ENCODE data around the gene PDE7B.
"Not testable (repeated sequence)": the region's sequence is repeated elsewhere in the genome, so short reads cannot be mapped to it uniquely, and the experiment has no call there.

The PDE7B gene

DNA sequence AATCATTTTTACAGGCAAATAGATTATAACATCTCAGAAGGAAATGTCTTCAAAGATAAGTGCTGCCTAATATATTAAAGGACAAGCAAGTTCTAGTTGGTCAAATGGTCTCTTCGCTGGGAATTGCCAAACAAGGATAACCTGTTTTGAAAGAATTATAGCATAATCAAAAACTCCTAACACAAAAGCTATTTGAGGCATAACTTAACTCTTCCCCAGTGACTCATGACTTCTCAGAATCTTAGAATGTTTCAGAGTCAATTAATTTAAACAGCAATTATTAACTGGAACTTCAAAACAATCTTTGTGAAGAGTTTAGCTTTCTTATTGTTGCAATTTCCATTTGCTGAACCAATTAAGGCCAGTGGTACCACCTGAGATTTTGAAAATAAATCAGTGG is 272.0 kb downstream of the PDE7B start:
- Histone ChIP-seq H3K4me3 (ENCODE audit: extremely low read depth, insufficient read depth, low read length, poor library complexity, severe bottlenecking) (no peak overlapping the region), H3K27ac (ENCODE audit: low read depth, low read length, severe bottlenecking) (no peak overlapping the region), H3K36me3 (ENCODE audit: control insufficient read depth, insufficient read depth, low read length) (no peaks in the 10 kb centered on the region), H3K4me1 (ENCODE audit: control insufficient read depth, insufficient read depth, low read length, poor library complexity, severe bottlenecking) (no peaks in the 10 kb centered on the region), H3K9me3 (ENCODE audit: control insufficient read depth, low read length) (no peaks in the 10 kb centered on the region)
- 100% methylated on average over 1 of the region's 1 CpG; no CpG with 5 or more reads in 1 of the 2 experiments for WGBS, 2 experiments (ENCODE audit: insufficient coverage in 2 of 2)

DNA sequence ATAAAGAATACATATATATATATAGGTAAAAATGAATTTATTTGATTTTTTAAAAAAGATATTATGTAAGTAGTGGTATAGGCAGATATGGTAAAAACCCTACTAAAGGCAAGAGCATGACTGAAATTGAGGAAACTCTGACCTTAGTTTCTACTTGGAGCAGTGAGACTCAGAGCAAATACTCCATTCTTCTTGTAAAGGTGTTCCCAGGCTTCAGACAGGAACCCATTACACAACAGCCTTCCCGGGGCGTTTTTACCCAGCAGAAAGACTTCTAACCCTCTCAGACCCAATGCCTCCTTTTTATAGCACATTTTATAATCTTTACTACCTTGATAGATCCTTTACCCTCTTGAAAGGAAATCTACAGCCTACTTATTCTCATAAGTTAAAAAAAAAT is 274.1 kb downstream of the PDE7B start:
- WGBS, 2 experiments (ENCODE audit: insufficient coverage in 2 of 2), result 100% methylated on average over 2 of the region's 2 CpGs; no CpG with 5 or more reads in 1 of the 2 experiments

DNA sequence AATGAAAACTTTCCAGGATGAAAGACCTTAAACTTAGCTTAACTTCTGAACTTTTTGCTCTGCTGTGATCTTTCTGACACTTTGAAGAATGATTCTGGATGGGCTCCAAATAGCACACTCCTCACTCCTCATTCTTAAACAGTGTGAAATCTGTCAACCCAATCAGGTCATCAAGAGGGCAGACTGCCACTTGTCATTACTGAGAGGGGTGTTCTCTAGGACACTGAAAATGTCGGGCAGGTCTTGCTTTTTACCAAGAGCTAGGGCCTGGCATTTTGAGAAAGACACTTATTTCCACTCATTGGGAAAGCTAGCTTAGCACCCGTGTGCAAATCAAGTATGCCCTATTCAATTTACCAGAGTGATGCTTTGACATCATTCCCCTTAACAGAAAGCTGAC is 276.4 kb downstream of the PDE7B start:
- Histone ChIP-seq H3K9me3 (ENCODE audit: control insufficient read depth, low read length) (no peaks in the 10 kb centered on the region), H3K36me3 (ENCODE audit: control insufficient read depth, insufficient read depth, low read length) (no peaks in the 10 kb centered on the region), H3K4me1 (ENCODE audit: control insufficient read depth, insufficient read depth, low read length, poor library complexity, severe bottlenecking) (no peaks in the 10 kb centered on the region), H3K27ac (ENCODE audit: low read depth, low read length, severe bottlenecking) (no peak overlapping the region), H3K4me3 (ENCODE audit: extremely low read depth, insufficient read depth, low read length, poor library complexity, severe bottlenecking) (no peak overlapping the region)
- WGBS, 2 experiments (ENCODE audit: insufficient coverage in 2 of 2), result 65 to 67% methylated on average over 2 of the region's 2 CpGs

More for the DNA sequence above, 274.1 kb downstream of the PDE7B start:
- Histone ChIP-seq H3K36me3 (ENCODE audit: control insufficient read depth, insufficient read depth, low read length) (no peaks in the 10 kb centered on the region), H3K9me3 (ENCODE audit: control insufficient read depth, low read length) (no peaks in the 10 kb centered on the region), H3K4me3 (ENCODE audit: extremely low read depth, insufficient read depth, low read length, poor library complexity, severe bottlenecking) (no peak overlapping the region), H3K27ac (ENCODE audit: low read depth, low read length, severe bottlenecking) (no peak overlapping the region), H3K4me1 (ENCODE audit: control insufficient read depth, insufficient read depth, low read length, poor library complexity, severe bottlenecking) (no peaks in the 10 kb centered on the region)

DNA sequence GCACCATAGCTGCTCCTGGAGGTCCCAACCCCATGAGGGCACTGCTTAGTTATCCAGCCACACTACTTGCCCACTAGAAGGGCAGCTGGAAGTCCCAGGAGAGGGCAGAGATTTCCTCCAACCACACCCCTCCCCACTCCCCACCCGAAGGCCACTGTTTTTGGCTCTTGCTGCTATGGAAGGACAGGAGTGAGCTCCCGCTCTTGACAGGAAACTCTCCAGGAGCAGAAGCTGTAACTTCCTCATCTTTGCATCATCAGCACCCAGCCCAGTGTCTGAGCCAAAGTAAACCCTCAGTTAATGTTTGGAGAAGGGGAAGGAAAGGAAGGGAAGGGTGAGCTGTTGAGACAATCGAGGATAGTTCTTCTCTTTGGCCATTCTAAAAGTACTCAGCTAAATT is 277.9 kb downstream of the PDE7B start:
- H3K36me3 ChIP-seq (ENCODE audit: control insufficient read depth, insufficient read depth, low read length), result no peaks in the 10 kb centered on the region
- no peak overlapping the region for H3K4me3 ChIP-seq (ENCODE audit: extremely low read depth, insufficient read depth, low read length, poor library complexity, severe bottlenecking)
- no peaks in the 10 kb centered on the region for H3K4me1 ChIP-seq (ENCODE audit: control insufficient read depth, insufficient read depth, low read length, poor library complexity, severe bottlenecking)
- H3K9me3 ChIP-seq (ENCODE audit: control insufficient read depth, low read length), result no peaks in the 10 kb centered on the region
- no CpG with 5 or more reads among the region's 3 CpGs for WGBS, 2 experiments (ENCODE audit: insufficient coverage in 2 of 2)
- H3K27ac ChIP-seq (ENCODE audit: low read depth, low read length, severe bottlenecking), result no peak overlapping the region

DNA sequence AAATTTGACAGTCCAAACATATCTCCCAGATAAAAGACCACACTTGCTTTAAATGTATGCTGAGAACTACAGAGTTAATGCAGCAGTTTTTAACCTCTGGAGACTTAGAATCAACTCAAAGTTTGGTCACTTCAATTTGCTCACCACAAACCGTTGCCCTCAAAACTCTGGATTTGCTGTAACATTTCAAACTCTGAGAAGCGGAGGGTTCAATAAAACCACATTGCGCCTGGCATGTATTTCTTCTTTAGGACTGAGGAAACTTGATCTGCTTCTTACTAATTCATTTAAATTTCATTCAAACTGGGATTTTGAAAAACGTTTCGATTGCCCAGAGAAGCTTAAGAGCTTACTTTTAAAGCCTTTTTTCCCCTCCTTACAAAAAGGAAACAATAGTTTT is 282.8 kb downstream of the PDE7B start:
- H3K4me3 ChIP-seq (ENCODE audit: extremely low read depth, insufficient read depth, low read length, poor library complexity, severe bottlenecking), result no peak overlapping the region
- H3K4me1 ChIP-seq (ENCODE audit: control insufficient read depth, insufficient read depth, low read length, poor library complexity, severe bottlenecking), result peaks cover 5% of the 10 kb centered on the region
- H3K9me3 ChIP-seq (ENCODE audit: control insufficient read depth, low read length), result no peaks in the 10 kb centered on the region
- no peak overlapping the region for H3K27ac ChIP-seq (ENCODE audit: low read depth, low read length, severe bottlenecking)
- H3K36me3 ChIP-seq (ENCODE audit: control insufficient read depth, insufficient read depth, low read length), result no peaks in the 10 kb centered on the region
- 95 to 98% methylated on average over 3 to 5 of the region's 5 CpGs for WGBS, 2 experiments (ENCODE audit: insufficient coverage in 2 of 2)

DNA sequence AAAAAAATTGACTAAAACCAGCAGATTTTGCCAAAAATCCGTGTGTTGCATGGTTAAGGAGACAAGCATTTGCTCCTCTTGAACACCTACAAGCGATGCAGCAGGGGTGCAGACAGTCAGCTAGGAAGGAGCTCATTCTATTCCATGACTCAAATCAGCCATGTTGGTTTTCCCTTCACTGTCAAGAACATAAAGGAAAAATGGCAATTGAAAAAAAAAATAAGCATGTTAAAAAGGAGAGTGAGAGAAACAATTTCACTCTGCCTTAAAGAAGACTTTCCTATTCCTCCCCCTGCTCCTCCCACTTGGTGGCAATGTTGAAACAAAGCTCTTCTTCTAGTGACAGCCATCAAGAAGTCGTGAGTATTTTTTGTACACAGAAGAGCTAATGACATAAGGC is 283.2 kb downstream of the PDE7B start:
- Histone ChIP-seq H3K36me3 (ENCODE audit: control insufficient read depth, insufficient read depth, low read length) (no peaks in the 10 kb centered on the region), H3K27ac (ENCODE audit: low read depth, low read length, severe bottlenecking) (no peak overlapping the region), H3K4me3 (ENCODE audit: extremely low read depth, insufficient read depth, low read length, poor library complexity, severe bottlenecking) (no peak overlapping the region), H3K9me3 (ENCODE audit: control insufficient read depth, low read length) (no peaks in the 10 kb centered on the region), H3K4me1 (ENCODE audit: control insufficient read depth, insufficient read depth, low read length, poor library complexity, severe bottlenecking) (peaks cover 5% of the 10 kb centered on the region)
- WGBS, 2 experiments (ENCODE audit: insufficient coverage in 2 of 2), result 82% methylated on average over 2 of the region's 3 CpGs; no CpG with 5 or more reads in 1 of the 2 experiments

DNA sequence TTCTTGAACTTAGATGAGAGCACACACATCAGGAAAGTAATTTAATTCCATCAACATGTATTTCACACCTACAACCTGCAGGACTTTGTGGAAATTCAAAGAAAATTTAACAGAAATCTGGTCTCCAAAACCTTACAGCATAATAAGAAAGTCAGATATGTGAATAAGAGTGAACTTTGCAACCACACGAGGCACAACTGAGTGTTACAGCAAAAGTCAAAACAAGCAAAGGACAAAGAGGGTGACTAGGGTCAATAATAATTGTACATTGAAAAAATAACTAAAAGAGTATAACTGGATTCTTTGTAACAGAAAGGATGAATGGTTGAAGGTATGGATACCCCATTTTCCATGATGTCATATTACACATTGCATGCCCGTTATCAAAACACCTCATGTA is 284.8 kb downstream of the PDE7B start:
- WGBS, 2 experiments (ENCODE audit: insufficient coverage in 2 of 2), result 60% methylated on average over 1 of the region's 2 CpGs; no CpG with 5 or more reads in 1 of the 2 experiments

DNA sequence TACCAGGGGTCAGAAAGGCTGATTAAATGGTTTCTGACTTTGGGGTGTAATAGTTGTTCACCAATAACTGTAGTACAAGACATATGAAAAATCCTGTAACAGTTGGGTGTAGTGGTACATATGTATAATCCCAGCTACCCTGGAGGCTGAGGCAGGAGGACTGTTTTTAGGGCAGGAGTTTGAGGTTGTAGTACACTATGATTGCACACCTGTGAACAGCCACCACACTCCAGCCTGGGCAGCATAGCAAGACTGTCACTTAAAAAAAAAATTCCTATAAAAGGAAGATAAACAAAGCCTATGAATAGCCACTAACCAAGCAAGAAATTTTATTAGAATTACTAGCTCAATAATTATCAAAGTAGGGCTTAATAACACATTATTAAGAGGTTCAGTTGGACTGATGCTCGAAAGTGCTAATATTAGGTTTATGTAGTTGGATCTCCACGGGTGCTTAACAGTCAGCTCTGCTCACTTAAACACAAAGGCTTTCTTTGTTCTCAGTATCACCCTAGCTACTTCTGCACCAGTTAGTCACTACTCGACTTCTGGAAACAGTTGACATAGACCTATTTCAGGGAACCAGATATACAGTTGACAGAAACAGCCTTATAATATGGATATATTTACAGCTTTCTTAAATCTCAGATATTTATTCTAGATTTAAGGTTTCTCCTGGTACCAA is 285.6 kb downstream of the PDE7B start:
- Histone ChIP-seq H3K4me3 (ENCODE audit: extremely low read depth, insufficient read depth, low read length, poor library complexity, severe bottlenecking) (no peak overlapping the region), H3K9me3 (ENCODE audit: control insufficient read depth, low read length) (no peaks in the 10 kb centered on the region), H3K27ac (ENCODE audit: low read depth, low read length, severe bottlenecking) (peak overlapping the region; percentile 29), H3K36me3 (ENCODE audit: control insufficient read depth, insufficient read depth, low read length) (no peaks in the 10 kb centered on the region), H3K4me1 (ENCODE audit: control insufficient read depth, insufficient read depth, low read length, poor library complexity, severe bottlenecking) (peaks cover 5% of the 10 kb centered on the region)
- 100% methylated on average over 1 of the region's 3 CpGs; no CpG with 5 or more reads in 1 of the 2 experiments for WGBS, 2 experiments (ENCODE audit: insufficient coverage in 2 of 2)

More for the DNA sequence above, 284.8 kb downstream of the PDE7B start:
- no peaks in the 10 kb centered on the region for H3K36me3 ChIP-seq (ENCODE audit: control insufficient read depth, insufficient read depth, low read length)
- H3K27ac ChIP-seq (ENCODE audit: low read depth, low read length, severe bottlenecking), result no peak overlapping the region
- no peak overlapping the region for H3K4me3 ChIP-seq (ENCODE audit: extremely low read depth, insufficient read depth, low read length, poor library complexity, severe bottlenecking)
- peaks cover 5% of the 10 kb centered on the region for H3K4me1 ChIP-seq (ENCODE audit: control insufficient read depth, insufficient read depth, low read length, poor library complexity, severe bottlenecking)
- H3K9me3 ChIP-seq (ENCODE audit: control insufficient read depth, low read length), result no peaks in the 10 kb centered on the region

DNA sequence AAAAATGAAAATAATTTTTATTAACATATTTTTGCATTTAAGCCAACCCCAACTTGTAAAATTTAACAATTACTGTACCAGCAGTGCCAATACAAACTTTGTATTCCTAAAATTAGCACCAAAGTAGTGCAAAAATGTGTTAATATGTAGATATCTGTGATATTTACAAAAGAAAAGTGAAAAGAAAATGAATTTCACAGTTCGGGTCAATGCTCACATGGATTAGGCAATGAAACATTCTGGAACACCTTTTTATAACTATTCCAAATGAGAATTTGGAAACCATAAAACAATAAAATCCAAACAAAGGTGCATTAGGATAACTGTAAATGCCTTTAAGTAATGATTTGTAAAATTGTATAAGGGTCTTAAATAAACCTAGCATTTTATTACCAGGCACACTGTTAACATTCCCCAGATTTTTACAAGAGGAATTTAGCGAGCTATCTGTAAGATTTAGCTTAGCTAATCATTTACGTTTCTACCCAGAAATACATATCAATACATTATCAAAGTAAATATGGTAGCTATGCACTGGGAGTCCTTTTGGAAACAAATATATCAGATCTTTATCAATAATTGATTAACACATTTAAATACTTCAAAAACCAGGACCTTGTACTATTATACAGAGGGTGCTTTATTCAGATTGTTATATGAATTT is 286.4 kb downstream of the PDE7B start:
- no CpG with 5 or more reads among the region's 3 CpGs for WGBS, 2 experiments (ENCODE audit: insufficient coverage in 2 of 2)
- Histone ChIP-seq H3K4me3 (ENCODE audit: extremely low read depth, insufficient read depth, low read length, poor library complexity, severe bottlenecking) (no peak overlapping the region), H3K27ac (ENCODE audit: low read depth, low read length, severe bottlenecking) (peak overlapping the region; percentile 29), H3K36me3 (ENCODE audit: control insufficient read depth, insufficient read depth, low read length) (no peaks in the 10 kb centered on the region), H3K9me3 (ENCODE audit: control insufficient read depth, low read length) (no peaks in the 10 kb centered on the region), H3K4me1 (ENCODE audit: control insufficient read depth, insufficient read depth, low read length, poor library complexity, severe bottlenecking) (peaks cover 5% of the 10 kb centered on the region)

DNA sequence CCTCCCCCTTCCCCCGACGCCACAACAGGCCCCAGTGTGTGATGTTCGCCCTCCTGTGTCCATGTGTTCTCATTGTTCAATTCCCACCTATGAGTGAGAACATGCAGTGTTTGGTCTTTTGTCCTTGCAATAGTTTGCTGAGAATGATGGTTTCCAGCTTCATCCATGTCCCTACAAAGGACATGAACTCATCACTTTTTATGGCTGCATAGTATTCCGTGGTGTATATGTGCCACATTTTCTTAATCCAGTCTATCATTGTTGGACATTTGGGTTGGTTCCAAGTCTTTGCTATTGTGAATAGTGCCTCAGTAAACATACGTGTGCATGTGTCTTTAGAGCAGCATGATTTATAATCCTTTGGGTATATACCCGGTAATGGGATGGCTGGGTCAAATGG is 287.6 kb downstream of the PDE7B start:
- H3K4me3 ChIP-seq (ENCODE audit: extremely low read depth, insufficient read depth, low read length, poor library complexity, severe bottlenecking); H3K27ac ChIP-seq (ENCODE audit: low read depth, low read length, severe bottlenecking); H3K36me3 ChIP-seq (ENCODE audit: control insufficient read depth, insufficient read depth, low read length); H3K9me3 ChIP-seq (ENCODE audit: control insufficient read depth, low read length); H3K4me1 ChIP-seq (ENCODE audit: control insufficient read depth, insufficient read depth, low read length, poor library complexity, severe bottlenecking): not testable (repeated sequence)
- 83% methylated on average over 2 of the region's 6 CpGs; no CpG with 5 or more reads in 1 of the 2 experiments for WGBS, 2 experiments (ENCODE audit: insufficient coverage in 2 of 2)

Measured in mesodermal cell (in vitro differentiated cells).